Measurements from ENCODE around the gene DGKQ.

The DGKQ gene

GRCh38 chr4:973431-974397 lies at the start of gene DGKQ:
Gene DGKQ, minus strand, starts transcription at chr4:973569. Its CDS starts 87 bp downstream, at chr4:973482.
- Histone ChIP-seq H3K4me1 (ENCODE audit: low read length) (no peaks in the 10 kb centered on the region), H2AFZ (ENCODE audit: low read length) (no peak within 1 kb of the TSS), H3K36me3 (replicated peaks; ENCODE audit: insufficient read depth, low read length) (no peaks in the 10 kb centered on the region), H3F3A (ENCODE audit: insufficient read depth, low read length) (no peaks in the 10 kb centered on the region), H3K27ac (ENCODE audit: low read length) (no peak within 1 kb of the TSS), H3K9me3 (replicated peaks; ENCODE audit: insufficient read depth, low read length) (no peaks in the 10 kb centered on the region), H4K20me1 (ENCODE audit: insufficient read depth, low read length) (no peaks in the 10 kb centered on the region), H3K4me3 (ENCODE audit: low read length) (no peak within 1 kb of the TSS), H3K27me3 (replicated peaks; ENCODE audit: insufficient read depth, low read length) (no peaks in the 10 kb centered on the region), H3K9me2 (replicated peaks; ENCODE audit: insufficient read depth, low read length) (no peaks in the 10 kb centered on the region), H3K4me2 (ENCODE audit: low read depth, low read length) (no peak within 1 kb of the TSS), H3K79me2 (ENCODE audit: low read length) (no peaks in the 10 kb centered on the region), H3K9ac (ENCODE audit: low read length) (no peak within 1 kb of the TSS)
- no peak for TF ChIP-seq EZH2 (optimal IDR thresholded peaks at IDR 0.05; ENCODE audit: low read depth, low read length)
- no peak for TF ChIP-seq EZH2phosphoT487 (IDR thresholded peaks at IDR 0.05; ENCODE audit: low read length)
- TF ChIP-seq CTCF (IDR thresholded peaks at IDR 0.05; ENCODE audit: low read length), result no peak
- DNase-seq, result no peak

- TF ChIP-seq CTCF (IDR thresholded peaks at IDR 0.05; ENCODE audit: low read length) (no peak), EZH2phosphoT487 (IDR thresholded peaks at IDR 0.05; ENCODE audit: low read length) (no peak), EZH2 (optimal IDR thresholded peaks at IDR 0.05; ENCODE audit: low read depth, low read length) (no peak)
- Histone ChIP-seq H3K9me3 (replicated peaks; ENCODE audit: insufficient read depth, low read length) (no peaks in the 10 kb centered on the region), H3K9me2 (replicated peaks; ENCODE audit: insufficient read depth, low read length) (no peaks in the 10 kb centered on the region), H3K79me2 (ENCODE audit: low read length) (no peaks in the 10 kb centered on the region), H3K4me2 (ENCODE audit: low read depth, low read length) (no peak overlapping the region), H3F3A (ENCODE audit: insufficient read depth, low read length) (no peaks in the 10 kb centered on the region), H4K20me1 (ENCODE audit: insufficient read depth, low read length) (no peaks in the 10 kb centered on the region), H3K27ac (ENCODE audit: low read length) (no peak overlapping the region), H3K36me3 (replicated peaks; ENCODE audit: insufficient read depth, low read length) (no peaks in the 10 kb centered on the region), H3K4me3 (ENCODE audit: low read length) (no peak overlapping the region), H3K4me1 (ENCODE audit: low read length) (no peaks in the 10 kb centered on the region), H3K27me3 (replicated peaks; ENCODE audit: insufficient read depth, low read length) (no peaks in the 10 kb centered on the region), H2AFZ (ENCODE audit: low read length) (no peak overlapping the region), H3K9ac (ENCODE audit: low read length) (no peak overlapping the region)
- DNase-seq, result no peak
These were observed 49.3 kb upstream of the DGKQ start for GRCh38 chr4:1022739-1023066.

- DNase-seq, result no peak
These were observed 48.8 kb upstream of the DGKQ start for GRCh38 chr4:1022051-1022738.

More at GRCh38 chr4:1022051-1022738, 48.8 kb upstream of the DGKQ start:
- H3K27ac ChIP-seq (ENCODE audit: low read length), result no peak overlapping the region
- H2AFZ ChIP-seq (ENCODE audit: low read length), result no peak overlapping the region
- H3K27me3 ChIP-seq (replicated peaks; ENCODE audit: insufficient read depth, low read length), result no peaks in the 10 kb centered on the region
- no peaks in the 10 kb centered on the region for H3K36me3 ChIP-seq (replicated peaks; ENCODE audit: insufficient read depth, low read length)
- H3K9me2 ChIP-seq (replicated peaks; ENCODE audit: insufficient read depth, low read length), result no peaks in the 10 kb centered on the region
- no peaks in the 10 kb centered on the region for H4K20me1 ChIP-seq (ENCODE audit: insufficient read depth, low read length)
- H3K9ac ChIP-seq (ENCODE audit: low read length), result no peak overlapping the region
- no peaks in the 10 kb centered on the region for H3K79me2 ChIP-seq (ENCODE audit: low read length)
- H3K4me2 ChIP-seq (ENCODE audit: low read depth, low read length), result no peak overlapping the region
- H3K4me1 ChIP-seq (ENCODE audit: low read length), result no peaks in the 10 kb centered on the region
- no peaks in the 10 kb centered on the region for H3F3A ChIP-seq (ENCODE audit: insufficient read depth, low read length)
- H3K4me3 ChIP-seq (ENCODE audit: low read length), result no peak overlapping the region
- TF ChIP-seq EZH2phosphoT487 (IDR thresholded peaks at IDR 0.05; ENCODE audit: low read length) (no peak), EZH2 (optimal IDR thresholded peaks at IDR 0.05; ENCODE audit: low read depth, low read length) (no peak), CTCF (IDR thresholded peaks at IDR 0.05; ENCODE audit: low read length) (no peak)
- H3K9me3 ChIP-seq (replicated peaks; ENCODE audit: insufficient read depth, low read length), result no peaks in the 10 kb centered on the region
